ENCODE results near the gene CCDC102B. TPM values are rescaled to one million over a fixed set of nuclear protein-coding genes. Genes with fewer than 3 reads are reported as not detected.

Gene CCDC102B
- total RNA-seq, 6 experiments from 2014 or later, result 1.2 to 3.5 (median 2.5) TPM

GRCh38 chr18:68796936-68797690, 767 bp upstream of the CCDC102B start:
- H3K9me3 Mint-ChIP-seq, result no peaks in the 10 kb centered on the region
- no peak overlapping the region for H3K27ac Mint-ChIP-seq
- peak; percentile 25 for DNase-seq
- H3K4me1 Mint-ChIP-seq (ENCODE audit: low read depth), result peaks cover 12% of the 10 kb centered on the region
- no peaks in the 10 kb centered on the region for H3K27me3 Mint-ChIP-seq (ENCODE audit: insufficient read depth)
- no peak overlapping the region for H3K4me3 Mint-ChIP-seq
- TF ChIP-seq CTCF (IDR thresholded peaks at IDR 0.05), result no peak
- H3K36me3 Mint-ChIP-seq (ENCODE audit: low read depth), result no peaks in the 10 kb centered on the region

- H3K9me3 Mint-ChIP-seq, result no peaks in the 10 kb centered on the region
- peaks cover 25% of the 10 kb centered on the region for H3K4me1 Mint-ChIP-seq (ENCODE audit: low read depth)
- H3K27ac Mint-ChIP-seq, result no peak overlapping the region; the same call in 1 of the 2 replicates
- no peak for TF ChIP-seq CTCF (IDR thresholded peaks at IDR 0.05)
- H3K36me3 Mint-ChIP-seq (ENCODE audit: low read depth), result no peaks in the 10 kb centered on the region
- peak overlapping the region; percentile 66; the same call in 1 of the 2 replicates for H3K4me3 Mint-ChIP-seq
- DNase-seq, result no peak
- no peaks in the 10 kb centered on the region for H3K27me3 Mint-ChIP-seq (ENCODE audit: insufficient read depth)
These were observed 2.2 kb downstream of the CCDC102B start for GRCh38 chr18:68800075-68800474.

- H3K4me3 Mint-ChIP-seq, result no peak overlapping the region; the same call in 1 of the 2 replicates
- H3K27ac Mint-ChIP-seq, result peak overlapping the region; percentile 42
- no peaks in the 10 kb centered on the region for H3K27me3 Mint-ChIP-seq (ENCODE audit: insufficient read depth)
- no peaks in the 10 kb centered on the region for H3K36me3 Mint-ChIP-seq (ENCODE audit: low read depth)
- DNase-seq, result peak; percentile 46
- no peaks in the 10 kb centered on the region for H3K9me3 Mint-ChIP-seq
- H3K4me1 Mint-ChIP-seq (ENCODE audit: low read depth), result peaks cover 34% of the 10 kb centered on the region
- TF ChIP-seq CTCF (IDR thresholded peaks at IDR 0.05), result no peak
These were observed 5.5 kb downstream of the CCDC102B start for GRCh38 chr18:68803356-68803755.

GRCh38 chr18:68817584-68817983, 19.7 kb downstream of the CCDC102B start:
- no peak for DNase-seq
- no peak overlapping the region for H3K4me3 Mint-ChIP-seq
- no peak overlapping the region for H3K27ac Mint-ChIP-seq
- TF ChIP-seq CTCF (IDR thresholded peaks at IDR 0.05), result no peak
- H3K9me3 Mint-ChIP-seq, result no peaks in the 10 kb centered on the region
- H3K27me3 Mint-ChIP-seq (ENCODE audit: insufficient read depth), result no peaks in the 10 kb centered on the region
- peaks cover 9% of the 10 kb centered on the region for H3K4me1 Mint-ChIP-seq (ENCODE audit: low read depth)
- no peaks in the 10 kb centered on the region for H3K36me3 Mint-ChIP-seq (ENCODE audit: low read depth)

- H3K27ac Mint-ChIP-seq, result no peak overlapping the region
These were observed 20.7 kb downstream of the CCDC102B start for GRCh38 chr18:68818584-68818983.

More at GRCh38 chr18:68818584-68818983, 20.7 kb downstream of the CCDC102B start:
- Mint-ChIP-seq H3K4me3 (no peak overlapping the region), H3K36me3 (ENCODE audit: low read depth) (no peaks in the 10 kb centered on the region), H3K9me3 (no peaks in the 10 kb centered on the region), H3K27me3 (ENCODE audit: insufficient read depth) (no peaks in the 10 kb centered on the region), H3K4me1 (ENCODE audit: low read depth) (peaks cover 9% of the 10 kb centered on the region)
- TF ChIP-seq CTCF (IDR thresholded peaks at IDR 0.05), result no peak
- DNase-seq, result no peak
